Renal cortical epithelial cell (primary cell): ENCODE results near the gene UBALD1. TPM values are rescaled to one million over a fixed set of nuclear protein-coding genes. Genes with fewer than 3 reads are reported as not detected.

Source experiments
- DNase-seq: peaks from one replicate; pipeline ENCODE4 v3.0.0-alpha.2; 2011; ENCODE audit warnings: low read depth
- total RNA-seq: library from RNA; depleted of rRNA; stranded (reverse); fragments of >200 nt; gene quantifications from 2 replicates; pipeline ENCODE4 v1.2.3, GENCODE V29; 2014

UBALD1 gene
- total RNA-seq, 1 donor from 2014 or later: 7.4 TPM

DNA sequence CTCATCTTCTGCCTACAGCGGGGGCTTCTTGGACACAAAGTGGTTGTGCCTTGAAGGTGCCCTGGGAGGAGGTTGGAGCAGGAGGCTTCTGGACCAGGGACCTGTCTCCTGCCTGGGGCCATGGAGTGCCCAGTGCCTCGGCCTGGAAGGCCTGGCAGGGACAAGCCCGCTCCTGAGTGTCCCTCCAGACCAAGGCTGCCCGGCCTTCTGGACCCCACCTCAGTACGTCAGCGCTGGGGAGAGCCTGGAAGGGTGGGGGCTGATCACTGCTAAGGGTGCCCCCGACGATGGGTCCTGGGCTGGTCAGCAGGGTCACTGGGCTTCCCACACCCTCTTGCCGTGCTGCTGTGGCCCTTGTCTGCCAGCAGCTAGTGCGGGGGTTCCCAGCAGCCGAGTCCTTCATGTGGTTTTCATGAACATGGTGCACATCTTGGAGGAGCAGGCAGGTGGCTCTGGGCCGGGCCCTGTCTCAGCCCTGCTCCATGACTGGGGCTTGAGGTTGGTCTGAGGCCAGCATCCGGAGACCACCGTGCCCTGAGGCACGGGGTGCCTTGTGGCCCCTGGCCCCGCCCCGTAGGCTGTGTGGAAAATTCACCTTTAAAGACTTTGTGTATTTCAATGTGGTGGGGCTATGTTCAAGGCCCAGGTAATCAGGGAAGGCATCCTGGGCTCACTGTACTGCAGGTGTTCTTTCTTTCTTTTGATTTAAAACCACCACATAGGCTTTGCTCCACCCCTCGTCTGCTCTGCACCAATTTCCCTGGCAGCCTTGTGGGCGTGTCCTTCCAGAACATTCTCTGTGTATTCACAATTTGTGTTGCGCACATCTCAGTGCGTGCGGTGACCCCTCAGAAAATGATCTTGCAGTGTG lies 32.3 kb upstream of the UBALD1 start:
- DNase-seq: no peak

DNA sequence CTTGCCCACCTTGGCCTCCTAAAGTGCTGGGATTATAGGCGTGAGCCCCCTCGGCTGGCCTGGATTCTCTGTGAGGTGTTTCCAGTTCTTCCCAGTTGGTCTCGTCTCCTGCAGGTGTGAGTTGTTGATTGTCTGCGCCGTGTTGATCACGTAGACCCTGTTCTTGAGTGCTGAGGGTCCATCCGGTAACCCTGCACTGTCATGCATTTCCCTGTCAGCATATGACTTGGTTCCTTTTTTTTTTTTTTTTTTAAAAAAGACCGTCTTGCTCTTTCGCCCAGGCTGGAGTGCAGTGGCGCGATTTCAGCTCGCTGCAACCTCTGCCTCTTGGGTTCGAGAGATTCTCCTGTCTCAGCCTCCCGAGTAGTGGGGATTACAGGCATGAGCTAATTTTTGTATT lies 27.2 kb upstream of the UBALD1 start:
- no peak for DNase-seq

DNA sequence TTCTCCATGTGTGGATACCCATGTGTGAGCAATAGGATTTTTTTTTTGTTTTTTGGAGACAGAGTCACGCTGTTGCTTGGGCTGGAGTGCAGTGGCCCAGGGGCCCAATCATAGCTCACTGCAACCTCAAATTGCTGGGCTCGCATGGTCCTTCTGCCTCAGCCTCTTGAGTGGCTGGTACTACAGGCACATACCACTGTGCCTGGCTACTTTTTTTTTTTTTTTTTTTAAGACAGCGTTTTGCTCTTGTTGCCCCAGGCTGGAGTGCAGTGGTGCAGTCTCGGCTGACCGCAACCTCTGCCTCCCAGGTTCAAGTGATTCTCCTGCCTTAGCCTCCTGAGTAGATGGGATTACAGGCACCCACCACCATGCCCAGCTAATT lies 26.6 kb upstream of the UBALD1 start:
- no peak for DNase-seq

DNA sequence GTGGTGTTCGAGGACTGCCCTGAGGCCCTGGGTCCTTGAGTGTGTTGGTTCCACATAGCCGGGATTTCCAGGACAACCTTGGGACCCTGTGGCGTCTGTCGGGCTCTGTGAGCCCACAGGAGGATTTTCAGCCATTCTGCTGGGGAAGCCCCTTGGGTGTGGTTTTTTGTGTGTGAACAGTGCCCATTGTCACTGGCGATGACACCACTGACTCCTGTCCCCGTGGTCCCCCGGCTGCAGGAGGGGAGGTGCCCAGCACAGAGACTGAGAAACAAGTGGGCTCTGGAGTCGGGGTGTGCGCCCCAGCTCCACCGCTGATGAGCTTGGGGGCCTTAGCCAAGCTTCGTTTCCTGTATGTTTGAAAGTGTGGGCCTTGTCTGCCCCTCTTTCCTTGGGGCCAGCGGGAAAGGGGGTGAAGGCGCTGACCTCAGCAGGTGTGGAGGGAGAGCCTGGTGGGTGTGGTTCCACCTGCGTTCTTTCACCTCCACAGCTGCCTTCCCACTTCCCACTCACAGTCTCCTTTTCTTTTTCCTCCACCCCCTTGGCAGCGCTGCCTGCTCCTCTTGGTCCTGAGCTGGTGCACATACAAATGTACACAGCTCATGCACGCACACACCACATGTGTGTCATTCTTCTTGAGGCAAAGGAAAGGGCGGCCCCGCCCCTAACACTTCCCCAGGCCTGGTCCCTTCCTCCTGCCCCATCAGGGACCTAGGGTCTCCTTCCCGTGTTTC lies 26.1 kb upstream of the UBALD1 start:
- no peak for DNase-seq

DNA sequence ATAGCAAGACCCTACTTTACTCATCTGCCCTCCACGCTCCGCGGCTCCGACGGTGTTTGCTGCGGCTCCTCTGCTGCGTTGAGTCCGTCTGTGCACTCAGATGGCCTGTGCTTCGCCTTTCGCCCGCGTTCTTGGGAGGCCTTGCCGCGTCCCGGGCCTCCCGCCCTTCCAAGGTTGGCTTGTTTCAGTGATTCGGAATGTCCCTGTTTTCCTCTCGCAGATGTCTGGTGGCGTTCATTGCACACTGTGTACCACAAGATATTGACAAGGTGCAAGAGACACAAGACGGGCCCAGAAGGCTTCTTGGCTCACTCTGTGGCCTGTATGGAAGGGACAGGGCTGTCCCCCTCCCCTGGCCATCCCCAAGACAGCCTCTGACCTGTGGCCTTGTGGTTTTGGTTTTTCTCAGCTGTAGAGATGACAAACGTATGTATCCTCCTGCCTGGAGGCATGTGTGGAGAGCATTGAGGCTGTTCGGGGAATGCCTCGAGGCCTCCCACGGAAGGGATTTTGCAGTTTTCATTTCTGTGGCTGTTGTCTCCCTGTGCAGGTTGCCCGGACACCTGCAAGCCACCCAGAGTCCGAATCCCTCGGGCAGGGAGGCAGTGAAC lies 25.3 kb upstream of the UBALD1 start:
- no peak for DNase-seq

DNA sequence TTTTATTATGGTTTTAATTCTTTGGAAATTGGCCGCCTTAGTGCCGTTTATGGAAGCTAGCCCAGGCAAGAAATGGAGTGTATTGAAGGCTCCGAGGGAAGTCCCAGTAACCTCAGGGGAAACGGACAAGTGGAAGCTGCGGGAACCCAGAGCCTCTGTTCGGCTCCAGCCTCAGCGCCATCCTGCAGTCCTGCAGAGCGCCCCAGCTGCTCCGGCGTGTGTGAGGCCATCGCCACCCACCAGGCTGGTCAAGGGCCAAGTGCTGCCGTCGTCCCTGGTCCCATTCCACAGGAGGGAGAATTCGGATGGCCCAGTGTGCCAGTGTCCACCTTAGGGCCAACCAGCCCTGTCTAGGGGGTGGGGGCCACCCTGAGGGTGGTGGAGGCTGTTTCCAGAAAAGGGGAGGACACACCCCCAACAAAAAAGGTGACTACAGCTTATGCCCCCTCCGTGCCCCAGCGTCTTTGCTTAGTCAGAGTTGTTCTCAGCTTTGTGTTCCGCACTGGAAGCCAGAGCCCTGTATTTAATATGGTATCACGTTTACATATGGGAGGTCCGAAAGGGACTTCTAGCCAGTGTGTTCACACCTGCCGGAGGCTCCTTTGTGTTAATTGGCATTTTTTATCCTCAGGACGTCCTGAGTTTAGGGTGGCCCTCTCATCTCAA lies 22.9 kb upstream of the UBALD1 start:
- DNase-seq: no peak

DNA sequence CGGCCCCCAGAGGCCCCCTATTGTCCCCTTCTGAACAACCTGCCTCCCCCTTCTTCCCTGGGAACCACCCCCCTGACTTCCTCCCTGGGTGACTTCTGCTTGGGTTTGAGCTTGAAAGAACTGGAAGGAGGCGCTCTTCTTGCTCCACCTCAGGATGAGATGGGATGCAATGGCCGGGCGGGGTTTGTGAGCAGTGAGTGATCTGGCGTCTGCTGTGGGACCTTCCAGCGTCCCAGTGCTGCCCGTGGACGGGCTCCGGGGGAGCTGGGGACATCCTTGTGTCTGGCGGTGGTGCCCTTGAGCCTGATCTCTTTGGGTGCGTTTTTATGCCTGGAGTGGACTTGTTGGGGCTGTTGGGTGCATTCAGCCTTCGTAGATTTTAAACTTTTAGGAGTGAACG lies 21.5 kb upstream of the UBALD1 start:
- DNase-seq: no peak

DNA sequence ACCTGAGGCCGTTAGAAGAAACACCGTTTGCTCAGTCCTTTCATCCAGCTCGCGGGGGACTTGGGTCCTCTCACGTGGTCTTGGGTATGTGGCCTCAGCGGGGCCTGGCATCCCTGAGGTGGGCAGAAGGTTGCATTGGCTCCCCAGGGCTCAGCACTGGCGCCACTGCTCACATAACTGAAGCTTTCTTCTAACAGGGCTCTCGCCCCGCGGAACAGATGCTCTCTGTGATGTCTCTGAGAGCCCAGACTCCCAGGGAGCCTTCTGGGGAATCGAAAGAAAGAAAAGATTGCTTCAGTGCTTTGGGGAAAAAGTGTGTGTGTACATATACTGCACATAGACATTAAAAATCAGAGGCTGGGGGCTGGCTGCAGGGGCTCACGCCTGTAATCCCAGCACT lies 20.1 kb upstream of the UBALD1 start:
- DNase-seq: no peak

DNA sequence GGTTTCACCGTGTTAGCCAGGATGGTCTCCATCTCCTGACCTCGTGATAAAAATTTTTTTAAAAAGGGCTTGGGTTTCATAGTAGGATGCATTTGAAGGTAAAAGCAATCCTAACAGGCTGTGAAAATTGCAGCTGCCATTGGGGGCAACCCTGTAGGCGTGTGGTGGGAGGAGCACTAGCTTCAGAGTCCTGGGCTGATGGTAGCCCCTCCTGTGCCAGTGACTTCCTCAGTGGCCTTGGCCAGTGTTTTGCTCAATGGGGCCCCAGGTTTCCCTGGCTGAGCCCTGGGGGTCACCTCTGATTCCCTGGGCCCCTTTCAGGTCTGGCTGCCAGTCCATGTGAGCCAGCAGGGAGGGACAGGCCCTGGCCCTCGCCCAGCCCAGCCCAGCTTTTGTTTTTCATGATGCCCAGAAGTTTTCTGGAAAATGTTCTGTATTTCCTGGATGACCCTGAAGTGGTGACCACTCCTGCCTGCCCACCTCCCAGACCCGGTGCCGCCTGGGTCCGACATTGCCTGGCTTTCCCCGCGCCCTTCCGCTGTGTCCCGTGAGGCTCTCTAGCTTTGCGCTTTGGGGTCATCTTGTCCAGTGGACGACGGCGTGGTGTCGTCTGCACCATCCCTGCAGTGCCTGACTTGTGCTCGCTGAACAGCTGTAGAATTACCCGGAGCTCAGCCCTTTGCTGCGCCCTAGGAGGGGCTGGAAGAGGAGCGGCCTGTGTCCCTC lies 19.4 kb upstream of the UBALD1 start:
- DNase-seq: no peak

DNA sequence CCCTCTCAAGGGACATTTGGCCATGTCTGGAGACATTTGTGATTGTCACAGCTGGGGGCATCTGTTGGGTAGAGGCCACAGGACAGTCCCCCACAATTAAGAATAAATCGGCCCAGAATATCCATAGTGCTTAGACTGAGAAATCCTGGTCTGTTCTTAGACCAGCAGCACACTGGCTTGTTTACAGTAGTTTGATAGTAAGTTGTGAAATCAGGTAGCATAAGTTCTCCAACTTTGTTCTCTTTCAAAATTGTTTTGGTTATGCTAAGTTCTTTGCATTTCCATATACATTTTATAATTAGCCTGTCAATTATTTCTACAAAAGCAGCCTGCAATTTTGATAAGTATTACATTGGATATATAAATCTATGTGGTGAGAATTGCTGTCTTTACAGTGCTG lies 16.8 kb upstream of the UBALD1 start:
- DNase-seq: no peak

DNA sequence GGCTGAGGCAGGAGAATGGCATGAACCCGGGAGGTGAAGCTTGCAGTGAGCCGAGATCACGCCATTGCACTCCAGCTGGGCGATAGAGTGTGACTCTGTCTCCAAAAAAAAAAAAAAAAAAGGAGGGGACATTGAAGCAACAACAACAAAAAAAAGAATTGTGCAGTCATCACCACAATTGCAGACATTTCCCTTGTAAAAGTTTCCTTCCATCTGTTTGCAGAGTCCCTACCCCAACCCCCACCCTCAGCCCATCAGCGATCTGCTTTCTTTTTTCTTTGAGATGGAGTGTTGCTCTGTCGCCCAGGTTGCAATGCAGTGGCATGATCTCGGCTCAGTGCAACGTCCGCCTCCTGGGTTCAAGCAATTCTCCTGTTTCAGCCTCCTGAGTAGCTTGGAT lies 13.6 kb upstream of the UBALD1 start:
- DNase-seq: no peak

DNA sequence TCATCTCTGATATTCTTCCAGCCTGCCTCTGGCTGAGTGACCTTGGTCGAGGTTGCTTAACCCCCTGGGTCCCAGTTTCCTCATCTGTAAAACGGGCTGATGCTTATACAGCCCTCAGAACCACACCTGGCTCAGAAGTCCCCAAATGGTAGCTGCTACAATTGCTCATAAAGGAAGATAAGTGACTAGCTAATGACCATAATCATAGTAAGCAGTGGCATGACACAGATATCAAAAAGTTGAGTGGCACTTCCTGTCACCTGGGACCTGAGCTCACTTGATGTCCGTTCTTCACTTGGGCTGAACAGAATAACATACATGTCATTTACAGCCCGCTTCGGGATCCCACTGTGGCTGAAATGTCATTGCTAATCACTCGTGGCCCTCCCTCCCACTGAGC lies 11.7 kb upstream of the UBALD1 start:
- DNase-seq: no peak

DNA sequence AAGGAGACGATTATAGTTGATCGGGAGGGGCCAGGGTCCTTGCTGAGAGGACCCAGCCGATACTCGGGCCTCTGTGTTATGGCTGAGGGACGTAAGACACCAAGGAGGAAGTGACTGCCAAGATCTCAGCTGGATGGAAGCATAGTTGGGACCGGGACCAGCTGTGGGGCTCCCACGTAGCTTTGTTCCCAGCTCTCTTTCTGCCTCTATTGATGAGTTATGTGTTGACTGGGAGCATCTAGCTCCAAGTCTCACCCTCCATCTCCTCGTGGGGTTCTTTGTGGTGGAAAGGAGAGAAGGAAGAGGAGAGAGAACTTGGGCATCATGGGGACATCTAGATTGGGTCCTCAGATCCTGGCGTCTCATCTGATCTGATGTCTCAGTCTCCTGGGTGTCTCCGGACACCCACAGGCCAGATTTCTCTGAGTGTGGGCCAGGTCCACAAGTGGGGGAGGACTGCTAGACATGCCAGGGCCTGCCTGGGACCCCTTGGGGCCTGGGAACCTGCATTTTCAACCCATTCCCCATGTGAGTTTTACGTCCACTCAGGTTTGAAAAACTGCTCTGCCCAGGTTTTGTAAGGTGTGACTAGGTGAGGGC lies 11.0 kb upstream of the UBALD1 start:
- DNase-seq: no peak

DNA sequence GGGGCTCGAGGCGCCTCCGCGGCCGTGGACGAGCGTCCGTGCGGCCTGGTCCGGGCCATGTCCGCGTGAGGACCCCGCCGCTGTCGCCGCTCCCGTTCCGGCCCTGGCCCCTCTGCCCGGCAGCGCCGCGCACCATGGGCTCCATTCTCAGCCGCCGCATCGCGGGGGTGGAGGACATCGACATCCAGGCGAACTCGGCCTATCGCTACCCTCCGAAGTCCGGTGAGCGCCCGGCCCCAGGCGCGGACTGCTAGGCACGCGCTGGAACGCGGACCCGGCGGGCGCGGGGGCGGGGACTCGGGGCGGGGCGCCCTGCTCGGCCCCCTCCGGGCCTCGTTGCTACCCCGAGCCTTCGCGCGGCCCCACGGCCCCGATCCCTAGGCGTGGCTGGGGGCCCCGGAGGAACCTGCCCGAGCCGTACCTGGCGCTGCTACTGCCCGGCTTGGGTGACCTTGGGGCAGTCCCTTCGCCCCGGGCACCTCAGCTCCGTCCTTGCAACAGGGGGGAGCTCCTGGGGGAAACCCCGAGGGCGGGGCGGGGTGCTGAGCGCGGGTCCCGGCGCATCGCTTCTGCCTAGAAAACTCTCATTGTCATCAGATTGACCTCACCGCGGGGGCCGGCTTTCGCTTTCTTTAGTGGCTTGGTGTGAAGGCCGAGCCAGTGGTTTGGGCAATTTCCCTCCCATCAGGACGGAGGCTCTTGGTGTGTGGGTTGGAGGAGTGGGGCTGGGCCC lies 10.3 kb upstream of the UBALD1 start:
- peak; percentile 38 for DNase-seq

DNA sequence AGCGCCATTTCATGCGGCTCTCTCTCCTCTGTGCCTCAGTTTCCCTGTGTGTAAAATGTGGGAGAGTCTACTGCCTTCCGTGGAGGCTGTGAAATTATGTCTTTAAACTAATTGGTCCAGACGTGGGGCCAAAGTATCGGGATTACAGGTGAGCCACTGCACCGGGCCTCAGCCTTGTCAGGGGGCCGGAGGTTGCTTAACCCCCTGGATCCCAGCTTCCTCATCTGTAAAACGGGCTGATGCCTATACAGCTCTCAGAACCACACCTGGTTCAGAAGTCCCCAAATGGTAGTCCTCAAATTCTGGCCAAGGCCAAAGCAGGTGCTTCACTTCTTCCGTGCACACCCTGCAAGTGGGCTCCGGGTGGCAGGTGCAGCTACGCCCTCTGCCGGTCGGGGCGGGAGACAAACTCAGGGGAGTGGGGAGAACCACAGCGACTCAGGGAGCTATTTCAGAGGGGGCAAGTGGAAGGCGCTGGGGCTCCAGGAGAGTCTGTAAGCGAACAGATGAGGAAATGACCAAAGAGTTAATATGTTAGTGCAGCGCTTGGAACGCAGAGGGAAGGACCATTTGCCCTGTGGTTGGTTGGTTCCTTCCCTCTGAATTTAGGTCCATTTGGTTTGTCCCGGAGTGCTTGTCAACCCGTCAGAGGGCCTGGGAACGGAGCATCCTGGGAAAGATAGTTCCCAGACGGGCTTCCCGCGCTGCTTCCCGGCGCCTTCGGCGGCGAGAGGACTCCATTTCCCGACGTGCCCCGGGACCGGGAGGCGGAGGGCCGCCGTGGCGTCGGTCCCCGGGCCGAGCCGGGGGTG lies 9.5 kb upstream of the UBALD1 start, which contains the start of gene MGRN1:
Gene MGRN1 (plus strand): TSS at position 812 of the 812 bp plus-strand sequence. CDS start 135 bp downstream, outside the sequence.
- peak; percentile 96 for DNase-seq

DNA sequence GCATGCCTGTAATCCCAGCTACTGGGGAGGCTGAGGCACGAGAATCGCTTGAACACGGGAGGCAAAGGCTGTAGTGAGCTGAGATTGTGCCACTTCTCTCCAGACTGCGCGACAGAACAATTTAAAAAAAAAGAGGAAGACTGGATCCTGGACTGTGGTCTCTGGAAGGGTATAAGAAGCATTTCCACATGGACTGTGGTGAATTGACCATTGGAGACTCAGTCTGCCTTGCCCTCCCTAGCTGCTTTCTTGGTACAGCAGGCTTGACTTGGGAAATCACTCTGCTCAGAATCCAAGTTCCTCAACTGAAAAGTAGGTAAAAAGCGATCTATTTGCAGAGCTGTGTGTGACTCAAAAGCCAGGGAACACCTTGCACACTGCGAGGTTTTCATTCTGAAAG lies 8.9 kb upstream of the UBALD1 start:
- no peak for DNase-seq

DNA sequence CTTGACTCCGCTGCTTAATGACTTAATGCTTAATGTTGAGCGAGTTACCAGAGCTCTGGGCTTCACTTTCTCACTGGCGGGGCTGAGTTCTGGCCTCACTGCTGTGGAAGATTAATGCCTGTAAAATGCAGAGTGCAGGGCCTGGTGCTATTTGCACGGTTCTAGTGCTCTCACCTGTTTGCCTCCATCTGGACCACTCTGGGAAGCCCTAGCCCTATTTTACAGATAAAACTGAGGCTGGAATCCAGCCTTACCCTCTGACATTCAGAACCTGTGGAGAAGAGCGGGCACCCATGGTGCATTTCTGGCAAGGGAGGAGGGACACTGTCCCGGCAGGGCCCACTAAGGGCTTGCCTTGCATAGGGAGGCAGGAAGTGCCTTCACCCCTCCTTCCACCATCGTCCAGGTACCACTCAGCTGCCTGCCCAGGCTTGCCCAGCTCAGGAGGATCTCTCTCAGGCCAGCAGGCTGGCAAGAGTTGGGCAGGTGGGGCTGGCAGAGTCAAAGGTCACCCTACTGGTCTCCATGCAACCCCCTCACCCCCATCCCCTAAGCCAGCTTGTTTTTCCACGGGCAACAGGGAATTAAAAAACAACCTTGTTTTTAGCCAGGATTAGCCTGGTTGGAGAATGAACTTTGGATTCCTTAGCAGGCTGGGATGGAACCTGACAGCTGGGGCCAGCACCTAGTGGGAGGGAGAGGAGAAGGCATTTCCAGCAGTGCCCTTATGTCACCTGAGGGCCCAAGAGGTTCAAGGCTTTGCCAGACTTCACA lies 4.1 kb upstream of the UBALD1 start:
- no peak for DNase-seq

DNA sequence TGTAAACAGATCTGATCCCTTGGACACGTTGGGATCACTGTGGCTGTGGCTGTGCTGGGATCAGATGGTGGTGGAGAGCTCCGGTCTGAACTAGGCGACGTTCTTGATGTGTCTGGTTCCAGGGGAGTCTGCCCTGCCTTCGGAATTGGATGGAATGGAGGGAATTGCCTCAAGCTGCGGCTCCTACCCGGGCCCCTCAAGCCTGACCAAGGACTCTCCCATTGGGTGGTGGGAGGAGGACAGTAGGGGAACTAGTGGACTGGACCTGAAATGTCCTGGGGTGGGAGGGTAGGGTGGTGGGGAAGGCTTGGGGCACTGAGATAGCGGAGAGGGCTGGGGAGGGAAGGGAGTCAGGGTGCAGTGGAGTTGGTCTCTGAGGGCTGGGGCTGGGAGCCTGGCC lies 3.2 kb upstream of the UBALD1 start:
- DNase-seq: no peak
